Medulla oblongata (tissue), 1 donor: ENCODE data around the gene ZSWIM1.
"Not testable (repeated sequence)": the region's sequence is repeated elsewhere in the genome, so short reads cannot be mapped to it uniquely, and the experiment has no call there.

ENCODE experiments used
- DNase-seq: peaks from one replicate; pipeline ENCODE4 v3.0.0-alpha.2; 2015; ENCODE audit errors: extremely low spot score

The ZSWIM1 gene

DNA sequence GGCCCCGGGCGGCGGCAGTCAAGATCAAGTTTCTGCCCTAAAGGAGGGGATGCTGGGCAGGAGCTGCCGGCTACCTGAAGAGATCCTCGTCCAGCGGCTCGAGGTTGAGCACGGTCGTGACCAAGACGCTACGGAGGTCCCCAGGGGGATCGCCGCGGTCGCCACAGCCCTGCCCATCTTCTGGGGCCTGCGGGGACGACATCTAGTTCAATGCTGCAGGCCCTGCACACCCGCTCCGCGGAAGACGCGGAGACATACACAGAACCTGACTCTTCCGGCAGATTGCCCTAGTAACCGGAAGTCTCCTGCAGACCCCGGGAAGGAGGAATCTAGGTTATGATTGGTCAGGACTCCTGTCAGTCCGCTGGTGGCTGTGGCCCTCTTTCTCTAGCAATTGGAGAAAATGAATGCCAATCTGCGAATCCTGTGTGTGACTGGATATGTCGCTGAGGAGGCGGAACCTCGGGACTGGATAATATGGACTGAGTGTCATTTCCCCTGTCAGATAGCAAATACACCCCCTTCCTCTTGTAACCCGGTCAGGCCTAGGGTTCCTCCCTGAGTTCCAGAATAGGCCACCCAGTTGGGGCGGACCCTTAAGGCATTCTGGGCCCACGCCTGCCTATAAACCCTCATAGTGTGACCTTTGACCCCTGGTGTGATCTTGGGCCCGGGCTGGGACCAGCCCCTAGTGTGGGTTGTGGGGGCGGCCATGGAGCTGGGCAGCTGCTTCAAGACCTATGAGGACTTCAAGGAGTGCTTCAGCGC is 23.7 kb upstream of the ZSWIM1 start, which contains the start of the genes ACOT8 and ZSWIM3:
ACOT8 (minus strand) TSS at position 279 of the 768 bp plus-strand sequence; CDS start at position 202, 77 bp downstream.
ZSWIM3 (plus strand) TSS at position 501 of the 768 bp plus-strand sequence; CDS start at position 713, 212 bp downstream.
- DNase-seq: peak; percentile 100

DNA sequence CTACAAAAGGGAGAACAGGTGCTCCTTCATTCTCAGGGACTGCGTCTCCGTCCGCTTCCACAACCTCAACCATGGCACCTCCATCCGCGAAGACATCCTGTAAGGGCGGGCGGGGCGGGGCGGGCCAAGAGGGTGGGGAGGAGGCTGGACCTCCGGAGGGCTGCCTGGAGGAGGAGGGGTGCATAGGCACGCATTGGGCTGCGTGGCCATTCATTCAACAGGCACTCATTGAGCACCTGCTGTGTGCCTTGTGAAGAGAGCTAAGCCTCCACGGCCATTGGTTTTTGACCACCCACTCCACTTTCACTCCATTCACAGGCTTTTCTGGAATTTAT is 23.2 kb upstream of the ZSWIM1 start:
- no peak for DNase-seq

DNA sequence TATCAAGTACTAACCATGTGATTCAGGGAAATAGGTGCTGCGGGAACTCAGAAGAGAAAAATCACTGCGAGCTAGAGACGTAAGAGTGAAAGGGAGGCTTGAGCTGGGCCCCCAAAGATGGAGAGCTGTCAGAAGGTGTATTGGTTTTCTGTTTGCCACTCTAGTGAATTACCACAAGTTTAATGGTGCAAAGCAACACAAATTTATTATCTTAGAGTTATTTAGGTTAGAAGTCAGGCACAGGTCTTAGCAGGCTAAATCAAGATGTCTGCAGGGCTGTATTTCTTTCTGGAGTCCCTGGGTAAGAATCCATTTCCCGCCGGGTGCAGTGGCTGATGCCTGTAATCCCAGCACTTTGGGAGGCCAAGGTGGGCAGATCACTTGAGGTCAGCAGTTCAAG is 21.1 kb upstream of the ZSWIM1 start:
- no peak for DNase-seq

DNA sequence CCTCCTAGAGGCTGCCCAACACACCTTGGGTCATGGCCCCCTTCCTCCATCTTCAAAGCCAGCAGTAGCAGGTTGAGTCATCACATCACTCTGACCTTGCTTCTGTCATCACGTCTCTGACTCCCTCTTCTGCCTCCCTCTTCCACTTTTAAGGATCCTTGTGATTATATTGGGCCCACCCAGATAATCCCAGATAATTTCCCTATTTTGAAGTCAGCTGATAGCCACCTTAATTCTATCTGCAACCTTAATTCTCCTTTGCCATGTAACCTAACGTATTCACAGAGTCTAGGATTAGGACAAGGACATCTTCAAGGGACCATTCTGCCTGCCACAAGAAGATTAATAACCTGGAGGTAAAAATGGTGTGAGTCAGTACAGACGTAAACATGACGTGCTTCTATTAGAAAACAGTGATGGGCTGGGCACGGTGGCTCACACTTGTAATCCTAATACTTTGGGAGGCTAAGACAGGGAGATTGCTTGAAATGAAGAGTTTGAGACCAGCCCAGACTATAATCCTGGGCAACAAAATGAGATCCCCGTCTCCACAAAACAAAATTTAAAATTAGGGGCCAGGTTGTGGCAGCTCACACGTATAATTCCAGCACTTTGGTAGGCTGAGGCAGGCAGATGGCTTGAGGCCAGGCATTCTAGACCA is 20.3 kb upstream of the ZSWIM1 start:
- DNase-seq: no peak

DNA sequence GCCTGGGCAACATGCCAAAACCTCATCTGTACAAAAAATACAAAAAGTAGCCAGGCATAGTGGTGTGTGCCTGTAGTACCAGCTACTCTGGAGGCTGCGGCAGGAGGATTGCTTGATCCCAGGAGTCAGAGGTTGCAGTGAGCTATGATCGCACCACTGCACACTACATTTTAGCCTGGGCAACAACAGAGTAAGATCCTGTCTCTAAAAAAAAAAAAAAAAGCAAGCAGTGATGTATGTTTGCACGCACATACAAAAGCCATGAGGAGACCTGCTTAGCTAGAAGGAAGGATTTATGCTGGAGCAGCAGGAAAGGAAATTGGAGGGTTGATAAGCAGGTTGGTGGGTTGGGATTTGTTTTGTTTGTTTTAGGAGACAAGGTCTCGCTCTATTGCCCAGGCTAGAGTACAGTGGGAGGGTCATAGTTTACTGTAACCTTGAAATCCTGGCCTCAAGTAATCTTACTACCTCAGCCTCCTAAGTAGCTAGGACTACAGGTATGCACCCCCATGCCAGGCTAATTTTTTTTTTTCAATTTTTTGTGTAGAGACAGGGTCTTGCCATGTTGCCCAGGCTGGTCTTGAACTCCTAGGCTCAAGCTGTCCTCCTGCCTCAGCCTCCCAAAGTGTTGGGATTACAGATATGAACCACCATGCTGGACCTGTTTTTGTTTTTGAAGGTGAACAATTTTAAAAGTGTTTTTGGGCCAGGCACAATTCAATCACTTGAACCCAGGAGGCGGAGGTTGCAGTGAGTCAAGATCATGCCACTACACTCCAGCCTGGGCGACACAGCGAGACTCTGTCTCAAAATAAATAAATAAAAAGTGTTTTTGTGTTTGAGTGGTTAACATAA is 19.6 kb upstream of the ZSWIM1 start:
- no peak for DNase-seq

DNA sequence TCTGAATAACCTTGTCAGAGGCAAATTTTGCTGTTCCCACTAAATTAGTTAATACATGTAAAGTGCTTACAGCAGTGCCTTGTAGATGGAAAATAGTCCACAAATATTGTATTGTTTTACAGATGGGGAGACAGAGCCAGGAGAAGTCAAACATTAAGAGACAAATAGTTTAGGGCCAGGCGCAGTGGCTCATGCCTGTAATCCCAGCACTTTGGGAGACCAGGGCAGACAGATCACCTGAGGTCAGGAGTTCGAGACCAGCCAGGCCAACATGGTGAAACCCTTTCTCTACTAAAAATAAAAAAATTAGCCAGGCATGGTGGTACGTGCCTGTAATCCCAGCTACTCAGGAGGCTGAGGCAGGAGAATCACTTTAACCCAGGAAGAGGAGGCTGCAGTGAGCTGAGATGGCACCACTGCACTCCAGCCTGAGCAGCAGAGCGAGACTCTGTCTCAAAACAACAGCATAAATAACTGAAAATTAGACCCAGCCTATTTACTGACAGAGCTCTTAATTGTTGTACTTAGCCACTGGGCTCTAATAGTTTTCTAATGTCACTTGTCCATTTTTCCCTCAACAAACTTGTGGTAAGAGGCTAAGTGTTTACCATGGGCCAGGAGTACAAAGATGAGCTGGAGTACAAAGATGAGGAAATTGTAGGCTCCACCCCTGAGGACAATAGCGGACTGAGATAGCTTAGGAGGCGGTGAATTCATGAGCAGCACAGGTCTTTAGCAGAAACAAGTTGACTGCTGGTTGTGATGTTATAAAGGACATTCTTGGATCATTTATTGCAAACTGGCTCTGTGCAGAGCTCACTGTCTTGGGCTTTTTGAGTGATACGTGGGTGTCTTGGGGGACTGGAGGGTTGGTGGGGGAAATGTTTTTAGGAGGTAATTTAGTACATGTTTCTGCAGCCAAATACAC is 17.2 kb upstream of the ZSWIM1 start:
- no peak for DNase-seq

DNA sequence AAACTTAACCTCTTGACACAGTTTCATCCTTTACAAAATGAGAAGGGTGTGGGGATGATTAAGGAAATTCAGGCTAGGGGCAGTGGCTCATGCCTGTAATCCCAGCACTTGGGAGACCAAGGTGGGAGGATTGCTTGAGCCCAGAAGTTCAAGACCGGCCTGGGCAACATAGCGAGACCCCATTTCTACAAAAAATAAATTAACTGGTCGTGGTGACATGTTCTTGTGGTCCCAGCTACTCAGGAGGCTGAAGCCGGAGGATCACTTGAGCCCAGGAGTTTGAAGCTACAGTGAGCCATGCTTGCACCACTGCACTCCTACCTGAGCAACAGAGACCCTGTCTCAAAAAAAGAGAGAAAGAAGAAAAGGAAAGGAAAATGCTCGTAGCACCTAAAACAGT is 14.6 kb upstream of the ZSWIM1 start:
- no peak for DNase-seq

DNA sequence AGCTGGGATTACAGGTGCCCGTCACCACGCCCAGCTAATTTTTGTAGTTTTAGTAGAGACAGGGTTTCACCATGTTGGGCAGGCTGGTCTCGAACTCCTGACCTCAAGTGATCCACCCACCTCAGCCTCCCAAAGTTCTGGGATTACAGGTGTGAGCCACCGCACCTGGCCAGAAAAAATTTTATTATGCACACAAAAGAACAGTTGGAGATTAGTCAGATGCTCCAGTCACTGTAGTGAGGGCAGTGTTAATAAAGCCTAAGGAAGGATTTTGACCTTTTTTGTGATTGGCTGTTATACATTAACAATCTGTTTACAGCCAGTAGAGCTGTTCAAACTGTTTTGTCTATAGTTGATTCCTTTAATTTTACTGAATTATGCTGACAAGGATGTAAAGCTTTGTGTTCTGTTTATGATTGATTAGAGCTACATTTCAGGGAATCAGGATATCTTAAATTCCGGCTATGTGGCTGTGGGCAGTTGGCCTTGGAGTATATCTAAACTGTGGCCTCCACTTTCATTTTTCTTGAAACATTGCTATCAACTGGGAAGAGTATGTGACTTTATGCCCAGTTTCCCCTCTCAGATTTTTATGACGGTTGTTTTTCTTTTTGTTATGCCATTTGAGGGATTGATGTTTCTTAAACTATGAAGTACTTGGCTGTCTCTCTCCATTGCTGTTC is 13.8 kb upstream of the ZSWIM1 start:
- no peak for DNase-seq

DNA sequence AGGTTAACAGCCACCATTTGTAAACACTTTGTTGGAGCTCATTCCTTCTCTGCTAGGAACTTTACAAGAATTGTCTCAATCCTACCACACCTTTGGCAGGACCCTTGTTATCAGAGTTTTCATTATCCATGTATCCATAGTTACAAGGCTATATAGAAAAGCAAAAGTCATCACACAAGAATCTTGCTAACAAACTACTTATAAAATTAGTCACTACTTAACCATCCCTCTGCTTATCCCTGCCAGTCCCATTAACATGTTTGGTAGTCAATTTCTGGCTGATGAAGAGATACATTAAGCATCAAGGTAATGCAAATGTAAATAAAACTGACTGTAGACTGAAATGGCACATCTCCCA is 13.2 kb upstream of the ZSWIM1 start:
- DNase-seq: no peak

DNA sequence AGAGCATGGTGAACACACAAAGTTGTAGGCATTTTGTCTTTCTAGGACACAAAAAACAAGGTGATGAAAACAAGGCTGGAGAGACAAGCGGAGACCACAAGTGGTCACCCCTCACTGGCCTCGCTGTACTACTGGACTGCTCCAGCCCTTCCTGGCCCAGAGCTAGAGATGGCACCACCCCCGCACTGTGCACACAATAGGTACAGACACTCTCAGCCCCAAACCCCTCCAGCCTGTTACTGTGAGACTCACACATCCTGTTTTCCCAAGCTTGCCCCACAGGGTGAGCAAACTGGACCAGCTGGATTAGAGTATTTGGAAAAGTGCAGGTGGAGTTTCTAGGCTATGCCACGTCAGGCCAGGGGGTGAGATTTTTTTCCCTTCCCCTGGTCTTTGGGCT is 8.4 kb upstream of the ZSWIM1 start:
- no peak for DNase-seq

DNA sequence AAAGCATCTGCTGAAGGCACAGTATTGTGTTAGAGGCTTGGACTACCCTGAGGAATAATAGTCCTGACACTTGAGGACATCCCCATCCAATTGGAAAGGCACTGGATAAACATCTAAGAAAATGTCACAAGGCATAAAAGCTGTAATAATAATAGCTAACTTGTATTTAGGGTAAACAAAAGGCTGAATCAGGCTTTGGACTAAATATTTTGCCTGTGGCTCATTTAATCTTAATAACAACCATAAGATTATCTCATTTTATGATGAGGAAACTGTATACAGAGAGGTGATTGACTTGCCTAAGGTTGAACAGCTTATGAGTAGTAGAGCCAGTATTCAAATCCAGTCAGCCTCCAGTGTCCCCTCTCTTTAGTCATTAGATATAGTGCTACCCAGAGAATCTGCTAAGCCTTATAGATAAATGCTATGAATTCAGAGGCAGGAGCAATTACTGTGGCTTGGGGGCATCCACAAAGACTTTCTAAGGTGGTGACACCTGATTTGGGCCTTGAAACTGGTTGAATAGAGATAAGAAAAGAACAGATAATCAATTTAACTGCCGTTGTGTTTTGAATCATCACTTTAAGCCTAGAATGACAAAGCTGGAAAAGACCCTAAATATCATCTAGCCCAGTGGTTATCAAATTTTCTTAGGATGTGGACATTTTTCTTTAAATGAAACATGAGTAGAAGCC is 7.5 kb upstream of the ZSWIM1 start:
- no peak for DNase-seq

DNA sequence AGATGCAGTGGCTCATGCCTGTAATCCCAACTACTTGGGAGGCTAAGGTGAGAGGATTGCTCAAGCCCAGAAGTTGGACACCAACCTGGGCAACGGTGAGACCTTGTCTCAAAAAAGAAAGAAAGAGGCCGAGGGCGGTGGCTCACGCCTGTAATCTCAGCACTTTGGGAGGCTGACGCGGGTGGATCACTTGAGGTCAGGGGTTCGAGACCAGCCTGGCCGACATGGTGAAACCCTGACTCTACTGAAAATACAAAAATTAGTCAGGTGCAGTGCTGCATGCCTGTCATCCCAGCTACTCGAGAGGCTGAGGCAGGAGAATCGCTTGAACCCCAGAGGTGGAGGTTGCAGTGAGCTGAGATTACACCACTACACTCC is 6.9 kb upstream of the ZSWIM1 start:
- not testable (repeated sequence) for DNase-seq

DNA sequence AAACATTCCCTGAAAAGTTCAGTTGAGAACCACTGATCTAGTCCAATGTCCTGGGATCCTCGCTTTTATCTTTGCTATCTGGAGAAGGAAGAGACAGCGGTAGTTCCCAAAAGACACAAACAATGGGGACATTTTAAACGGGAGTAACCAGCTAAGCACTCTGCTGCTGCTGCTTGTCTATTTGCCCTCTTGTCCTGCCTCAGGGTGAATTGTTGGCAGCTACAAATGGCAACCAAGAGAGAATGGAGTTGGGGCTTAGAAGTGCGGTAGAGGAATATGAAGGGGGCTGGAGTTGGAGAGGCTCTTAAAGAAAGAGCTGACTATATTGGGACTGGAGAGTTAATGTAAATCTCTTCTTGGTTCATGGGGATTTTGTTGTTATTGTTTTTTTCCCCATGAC is 6.5 kb upstream of the ZSWIM1 start:
- DNase-seq: no peak

DNA sequence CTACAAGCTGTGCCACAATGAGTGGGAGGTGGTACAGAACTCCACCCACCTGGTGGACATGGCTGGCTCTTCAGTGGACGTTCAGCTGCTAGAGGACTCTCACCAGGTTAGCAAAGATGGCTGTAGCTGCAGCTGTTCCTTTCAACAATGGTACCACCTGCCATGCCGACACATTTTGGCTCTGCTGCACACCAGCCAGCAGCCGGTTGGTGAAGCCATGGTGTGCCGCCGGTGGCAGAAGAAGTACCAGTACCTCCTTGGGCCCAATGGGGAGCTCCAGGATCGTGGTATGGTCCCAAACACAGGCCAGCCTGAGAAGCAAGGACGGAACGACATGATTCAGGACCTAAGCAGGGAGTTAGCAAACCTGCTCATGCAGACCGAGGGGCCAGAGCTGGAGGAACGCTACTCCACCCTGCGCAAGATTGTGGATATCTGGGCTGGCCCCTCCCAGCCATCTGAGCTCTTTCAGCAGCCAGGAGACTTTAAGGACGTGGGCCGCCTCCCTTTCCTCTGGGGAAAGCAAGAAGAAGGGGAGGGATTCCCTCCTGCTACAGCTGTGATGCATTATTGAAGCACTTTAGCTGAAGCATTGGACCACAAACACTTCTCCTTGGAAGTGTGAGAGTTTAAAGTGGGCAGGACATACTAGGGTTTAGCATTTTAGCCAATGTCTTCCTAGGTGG is 2.8 kb upstream of the ZSWIM1 start:
- no peak for DNase-seq

DNA sequence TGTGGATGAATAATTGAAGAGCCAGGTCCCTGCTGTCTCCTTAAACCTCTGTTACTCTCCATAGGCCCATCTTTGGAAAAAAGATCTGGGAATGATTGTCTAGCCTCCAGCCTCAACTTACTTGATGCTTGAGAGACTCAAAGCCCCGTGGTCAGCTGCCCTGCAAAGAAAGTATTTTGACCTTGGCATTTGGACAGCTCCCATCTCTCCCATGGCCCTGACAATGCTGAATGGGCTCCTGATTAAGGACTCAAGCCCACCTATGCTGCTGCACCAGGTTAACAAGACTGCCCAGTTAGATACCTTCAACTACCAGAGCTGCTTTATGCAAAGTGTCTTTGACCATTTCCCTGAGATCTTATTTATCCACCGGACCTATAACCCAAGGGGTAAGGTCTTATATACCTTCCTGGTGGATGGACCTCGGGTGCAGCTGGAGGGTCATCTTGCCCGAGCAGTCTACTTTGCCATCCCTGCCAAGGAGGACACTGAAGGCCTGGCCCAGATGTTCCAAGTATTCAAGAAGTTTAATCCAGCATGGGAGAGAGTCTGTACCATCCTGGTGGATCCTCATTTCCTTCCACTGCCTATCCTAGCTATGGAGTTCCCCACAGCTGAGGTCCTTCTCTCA is 1.6 kb downstream of the ZSWIM1 start:
- DNase-seq: no peak

DNA sequence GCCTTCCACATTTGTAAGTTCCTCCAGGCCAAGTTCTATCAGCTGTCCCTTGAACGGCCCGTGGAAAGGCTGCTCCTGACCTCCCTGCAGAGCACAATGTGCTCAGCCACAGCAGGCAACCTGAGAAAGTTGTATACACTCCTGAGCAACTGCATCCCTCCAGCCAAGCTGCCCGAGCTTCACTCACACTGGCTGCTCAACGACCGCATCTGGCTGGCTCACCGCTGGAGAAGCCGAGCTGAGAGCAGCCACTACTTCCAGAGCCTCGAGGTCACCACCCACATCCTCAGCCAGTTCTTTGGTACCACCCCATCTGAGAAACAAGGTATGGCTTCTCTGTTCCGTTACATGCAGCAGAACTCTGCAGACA is 2.1 kb downstream of the ZSWIM1 start:
- no peak for DNase-seq

DNA sequence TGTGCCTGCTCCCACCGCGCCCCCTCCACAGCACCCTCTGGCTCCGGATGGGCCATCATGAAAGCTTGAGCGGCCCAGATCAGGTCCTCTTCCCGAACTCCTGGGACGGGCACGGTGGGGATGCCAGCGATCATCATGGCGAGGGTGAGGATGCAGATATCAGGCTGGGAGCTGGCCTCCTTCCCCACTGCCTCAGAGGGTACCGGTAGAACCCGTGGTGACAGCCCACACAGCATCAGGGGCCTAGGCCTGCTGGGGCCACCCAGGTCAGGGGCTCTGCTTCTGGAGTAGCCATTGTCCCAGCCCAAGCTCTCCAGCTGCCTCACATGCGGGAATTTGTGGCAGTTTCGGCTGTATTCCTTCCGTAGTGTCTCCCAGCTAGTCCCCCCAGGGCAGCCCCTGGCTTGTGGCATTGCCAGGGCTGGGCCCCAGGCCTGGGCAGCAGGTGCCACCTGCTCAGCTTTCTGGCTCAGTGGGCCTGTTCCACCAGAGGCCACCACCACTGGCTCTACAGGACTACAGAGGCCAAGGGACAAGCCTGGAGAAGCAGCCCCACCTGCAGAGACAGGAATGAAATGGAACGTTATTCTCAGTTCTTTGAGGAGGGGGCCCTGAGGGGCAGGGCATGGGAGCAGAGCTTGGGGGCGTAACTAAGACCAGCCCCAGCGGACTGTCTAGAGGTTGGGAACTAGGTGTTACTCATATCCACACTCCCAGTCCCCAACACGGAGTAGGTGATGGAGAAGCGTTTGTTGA is 5.7 kb downstream of the ZSWIM1 start:
- no peak for DNase-seq

DNA sequence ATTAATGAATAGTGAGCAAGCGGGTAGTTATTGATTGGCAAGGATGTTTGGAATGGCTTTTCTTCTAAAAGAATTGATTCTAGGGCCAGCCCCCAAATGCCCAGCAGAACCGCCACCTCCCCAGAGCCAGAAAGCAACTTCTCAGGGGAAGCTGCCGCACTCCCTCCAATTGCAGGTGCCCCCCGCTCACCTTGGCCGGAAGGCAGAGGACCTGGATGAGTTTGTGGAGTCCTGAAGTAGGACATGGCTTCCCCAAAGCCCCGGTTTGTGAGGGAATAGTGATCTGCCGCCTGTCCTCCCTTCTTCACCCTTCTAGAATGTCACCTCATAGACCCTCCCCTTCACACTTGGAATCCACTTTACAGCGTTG is 6.3 kb downstream of the ZSWIM1 start, which contains the start of gene SPATA25:
SPATA25 (minus strand) TSS at position 277 of the 370 bp plus-strand sequence; CDS start at position 245, 32 bp downstream.
- DNase-seq: no peak
